ENCODE results near the gene CMYA5.

Gene CMYA5

DNA sequence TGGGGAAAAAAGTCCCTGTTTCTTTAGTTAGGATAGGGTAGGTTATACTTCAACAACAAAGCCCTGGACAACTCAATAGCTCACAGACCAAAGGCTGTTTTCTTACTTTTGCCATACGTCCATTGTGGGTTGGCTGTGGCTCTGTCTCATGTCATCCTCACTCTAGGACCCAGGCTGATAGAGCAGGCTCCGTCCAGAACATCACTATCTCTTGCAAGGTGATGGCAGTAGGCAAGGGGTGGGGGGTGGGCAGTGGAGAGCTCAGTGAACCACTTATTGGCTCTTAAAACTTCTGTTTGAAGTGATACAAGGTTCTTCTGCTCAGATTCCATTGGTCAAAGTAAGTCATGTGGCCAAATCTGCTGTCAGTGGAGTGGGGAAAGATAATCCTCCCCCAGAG lies 126.4 kb downstream of the CMYA5 start:
- no peaks in the 10 kb centered on the region for H3F3A ChIP-seq (ENCODE audit: insufficient read depth, low read length)
- no peak overlapping the region for H3K4me2 ChIP-seq (ENCODE audit: low read length)
- no peaks in the 10 kb centered on the region for H3K79me2 ChIP-seq (ENCODE audit: insufficient read depth, low read length)
- H3K9ac ChIP-seq (ENCODE audit: low read length): no peak overlapping the region
- H4K20me1 ChIP-seq (ENCODE audit: insufficient read depth, low read length): no peaks in the 10 kb centered on the region
- no peak overlapping the region for H3K4me3 ChIP-seq (ENCODE audit: low read depth, low read length, poor library complexity, severe bottlenecking)
- H3K9me3 ChIP-seq (ENCODE audit: low read length): no peaks in the 10 kb centered on the region
- no peaks in the 10 kb centered on the region; the same call in 1 of the 2 replicates for H3K9me2 ChIP-seq (ENCODE audit: low read depth, low read length)
- no peaks in the 10 kb centered on the region for H3K27me3 ChIP-seq (ENCODE audit: insufficient read depth, low read length)
- no peaks in the 10 kb centered on the region for H3K36me3 ChIP-seq (ENCODE audit: insufficient read depth, low read length)
- no peak for TF ChIP-seq EZH2 (IDR thresholded peaks at IDR 0.05; ENCODE audit: borderline replicate concordance, low read length)
- TF ChIP-seq, protein P1, sequence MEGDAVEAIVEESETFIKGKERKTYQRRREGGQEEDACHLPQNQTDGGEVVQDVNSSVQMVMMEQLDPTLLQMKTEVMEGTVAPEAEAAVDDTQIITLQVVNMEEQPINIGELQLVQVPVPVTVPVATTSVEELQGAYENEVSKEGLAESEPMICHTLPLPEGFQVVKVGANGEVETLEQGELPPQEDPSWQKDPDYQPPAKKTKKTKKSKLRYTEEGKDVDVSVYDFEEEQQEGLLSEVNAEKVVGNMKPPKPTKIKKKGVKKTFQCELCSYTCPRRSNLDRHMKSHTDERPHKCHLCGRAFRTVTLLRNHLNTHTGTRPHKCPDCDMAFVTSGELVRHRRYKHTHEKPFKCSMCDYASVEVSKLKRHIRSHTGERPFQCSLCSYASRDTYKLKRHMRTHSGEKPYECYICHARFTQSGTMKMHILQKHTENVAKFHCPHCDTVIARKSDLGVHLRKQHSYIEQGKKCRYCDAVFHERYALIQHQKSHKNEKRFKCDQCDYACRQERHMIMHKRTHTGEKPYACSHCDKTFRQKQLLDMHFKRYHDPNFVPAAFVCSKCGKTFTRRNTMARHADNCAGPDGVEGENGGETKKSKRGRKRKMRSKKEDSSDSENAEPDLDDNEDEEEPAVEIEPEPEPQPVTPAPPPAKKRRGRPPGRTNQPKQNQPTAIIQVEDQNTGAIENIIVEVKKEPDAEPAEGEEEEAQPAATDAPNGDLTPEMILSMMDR (IDR thresholded peaks at IDR 0.05; ENCODE audit: low read length): no peak
- H3K27ac ChIP-seq (ENCODE audit: low read depth, low read length, poor library complexity, severe bottlenecking): no peak overlapping the region
- H2AFZ ChIP-seq (ENCODE audit: low read length): no peak overlapping the region
- H3K4me1 ChIP-seq (ENCODE audit: insufficient read depth, low read length, severe bottlenecking): no peaks in the 10 kb centered on the region

- Histone ChIP-seq H2AFZ (ENCODE audit: low read length) (no peak overlapping the region), H3K9me2 (ENCODE audit: low read depth, low read length) (no peaks in the 10 kb centered on the region; the same call in 1 of the 2 replicates), H3K79me2 (ENCODE audit: insufficient read depth, low read length) (no peaks in the 10 kb centered on the region), H3K27me3 (ENCODE audit: insufficient read depth, low read length) (no peaks in the 10 kb centered on the region), H3K9me3 (ENCODE audit: low read length) (no peaks in the 10 kb centered on the region), H3K4me3 (ENCODE audit: low read depth, low read length, poor library complexity, severe bottlenecking) (no peak overlapping the region), H3K4me1 (ENCODE audit: insufficient read depth, low read length, severe bottlenecking) (no peaks in the 10 kb centered on the region), H3K36me3 (ENCODE audit: insufficient read depth, low read length) (no peaks in the 10 kb centered on the region), H3K4me2 (ENCODE audit: low read length) (no peak overlapping the region), H3K9ac (ENCODE audit: low read length) (no peak overlapping the region), H4K20me1 (ENCODE audit: insufficient read depth, low read length) (no peaks in the 10 kb centered on the region), H3K27ac (ENCODE audit: low read depth, low read length, poor library complexity, severe bottlenecking) (no peak overlapping the region), H3F3A (ENCODE audit: insufficient read depth, low read length) (no peaks in the 10 kb centered on the region)
- no peak for TF ChIP-seq EZH2 (IDR thresholded peaks at IDR 0.05; ENCODE audit: borderline replicate concordance, low read length)
- TF ChIP-seq, protein P1 (IDR thresholded peaks at IDR 0.05; ENCODE audit: low read length): no peak
These were observed 131.0 kb downstream of the CMYA5 start for GRCh38 chr5:79820648-79821047.

DNA sequence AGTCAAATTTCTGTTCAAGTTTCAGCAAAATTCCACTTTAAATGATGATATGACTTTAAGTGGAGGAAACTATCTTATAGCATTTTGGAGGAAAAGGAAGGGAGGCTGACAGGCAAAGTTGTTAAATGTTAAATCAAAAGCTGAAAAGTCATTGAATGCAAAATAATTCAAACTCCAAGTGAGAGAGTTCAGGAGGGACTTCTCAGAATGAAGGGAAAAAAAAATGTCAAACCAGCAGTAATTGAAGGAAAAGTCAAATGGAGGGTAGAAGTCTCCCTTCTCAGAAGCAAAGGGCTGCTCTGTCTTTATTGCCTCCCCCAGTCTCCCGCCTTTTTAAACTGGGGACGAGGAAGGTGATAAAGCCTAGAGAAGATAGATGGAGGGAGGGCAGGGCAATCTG lies 134.8 kb downstream of the CMYA5 start:
- H3K9me2 ChIP-seq (ENCODE audit: low read depth, low read length): no peaks in the 10 kb centered on the region
- no peak overlapping the region for H3K4me2 ChIP-seq (ENCODE audit: low read length)
- TF ChIP-seq, protein P1 (IDR thresholded peaks at IDR 0.05; ENCODE audit: low read length): no peak
- TF ChIP-seq EZH2 (IDR thresholded peaks at IDR 0.05; ENCODE audit: borderline replicate concordance, low read length): no peak
- H3K27me3 ChIP-seq (ENCODE audit: insufficient read depth, low read length): no peaks in the 10 kb centered on the region
- H3K27ac ChIP-seq (ENCODE audit: low read depth, low read length, poor library complexity, severe bottlenecking): no peak overlapping the region
- H4K20me1 ChIP-seq (ENCODE audit: insufficient read depth, low read length): no peaks in the 10 kb centered on the region
- H2AFZ ChIP-seq (ENCODE audit: low read length): no peak overlapping the region
- H3K4me1 ChIP-seq (ENCODE audit: insufficient read depth, low read length, severe bottlenecking): no peaks in the 10 kb centered on the region
- no peaks in the 10 kb centered on the region for H3F3A ChIP-seq (ENCODE audit: insufficient read depth, low read length)
- no peak overlapping the region for H3K9ac ChIP-seq (ENCODE audit: low read length)
- no peaks in the 10 kb centered on the region for H3K79me2 ChIP-seq (ENCODE audit: insufficient read depth, low read length)
- no peaks in the 10 kb centered on the region for H3K9me3 ChIP-seq (ENCODE audit: low read length)
- H3K36me3 ChIP-seq (ENCODE audit: insufficient read depth, low read length): no peaks in the 10 kb centered on the region
- no peak overlapping the region for H3K4me3 ChIP-seq (ENCODE audit: low read depth, low read length, poor library complexity, severe bottlenecking)

Measured in OCI-LY1 (cell line).